OCI-M2 (cell line): Measurements from ENCODE around the gene TMEM181.
"Not testable (repeated sequence)": the region's sequence is repeated elsewhere in the genome, so short reads cannot be mapped to it uniquely, and the experiment has no call there.

ENCODE experiments used
- DNase-seq: peaks from one replicate; lab custom pipeline; 2025; ENCODE audit not compliant: unreplicated experiment; lab: John Stamatoyannopoulos, UW

Gene TMEM181

DNA sequence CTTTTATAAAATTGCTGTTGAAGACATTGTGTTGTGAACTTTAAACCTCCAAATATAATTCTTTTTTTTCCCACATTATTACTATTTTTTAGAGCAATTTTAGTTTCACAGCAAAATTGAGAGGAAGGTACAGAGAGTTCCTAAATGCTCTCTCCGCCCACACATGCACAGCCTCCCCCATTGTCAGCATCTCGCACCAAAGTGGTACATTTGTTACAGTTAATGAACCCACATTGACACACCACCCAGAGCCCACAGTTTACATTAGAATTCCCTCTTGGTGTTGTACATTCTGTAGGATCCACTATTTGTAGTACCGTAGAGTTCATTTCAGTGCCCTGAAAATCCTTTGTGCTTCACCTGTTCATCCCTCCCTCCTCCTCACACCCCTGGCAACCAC, 33.8 kb downstream of the TMEM181 start:
- no peak for DNase-seq

DNA sequence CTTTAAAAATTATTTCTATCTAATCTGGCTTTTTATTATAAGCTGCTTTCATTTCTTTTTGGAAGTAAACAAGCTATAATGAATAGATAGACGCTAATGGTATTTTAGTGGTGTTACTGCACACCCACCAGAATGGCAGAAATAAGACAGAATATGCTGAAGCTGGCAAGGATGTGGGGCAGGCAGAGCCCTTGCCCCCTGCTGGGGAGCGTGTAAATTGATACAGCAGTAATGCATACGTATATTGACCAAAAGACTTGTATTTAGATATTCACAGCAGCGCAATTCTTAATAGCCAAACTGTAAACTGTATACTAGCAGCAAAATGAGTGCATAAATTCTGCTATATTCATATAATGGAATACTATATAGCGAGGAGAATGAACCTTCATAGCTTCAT, 35.3 kb downstream of the TMEM181 start:
- no peak for DNase-seq

DNA sequence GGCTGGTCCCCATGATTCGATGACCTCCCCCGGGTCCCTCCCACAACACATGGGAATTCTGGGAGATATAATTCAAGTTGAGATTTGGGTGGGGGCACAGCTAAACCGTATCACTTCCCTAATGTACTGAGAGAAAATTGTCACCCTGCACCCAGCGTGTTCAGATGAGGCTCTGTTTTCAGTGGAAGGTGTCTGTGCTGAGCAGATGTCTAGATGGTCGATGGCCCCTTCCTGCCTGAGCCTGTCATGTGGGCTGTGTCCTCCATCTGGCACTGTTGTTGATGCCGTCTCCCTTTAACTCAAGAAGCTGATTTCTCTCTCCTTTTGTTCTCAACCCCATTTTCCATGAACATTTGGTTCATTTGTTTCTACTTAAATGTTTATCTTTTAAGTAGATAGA, 37.0 kb downstream of the TMEM181 start:
- DNase-seq, result no peak

DNA sequence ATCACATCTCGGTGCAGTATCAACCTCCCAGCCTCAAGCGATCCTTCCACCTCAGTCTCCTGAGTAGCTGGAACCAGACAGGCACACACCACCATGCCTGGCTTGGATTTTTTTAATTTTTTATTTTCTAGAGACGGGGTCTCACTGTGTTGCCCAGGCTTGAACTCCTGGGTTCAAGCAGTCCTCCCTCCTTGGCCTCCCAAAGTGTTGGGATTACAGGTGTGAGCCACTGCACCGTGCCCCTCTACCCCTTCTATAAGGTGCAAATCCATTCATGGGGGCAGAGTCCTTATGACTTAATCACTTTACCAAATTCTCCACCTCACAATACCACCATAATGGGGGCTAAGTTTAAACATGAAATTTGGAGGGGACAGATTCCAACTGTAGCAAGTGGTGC, 37.7 kb downstream of the TMEM181 start:
- DNase-seq, result no peak

DNA sequence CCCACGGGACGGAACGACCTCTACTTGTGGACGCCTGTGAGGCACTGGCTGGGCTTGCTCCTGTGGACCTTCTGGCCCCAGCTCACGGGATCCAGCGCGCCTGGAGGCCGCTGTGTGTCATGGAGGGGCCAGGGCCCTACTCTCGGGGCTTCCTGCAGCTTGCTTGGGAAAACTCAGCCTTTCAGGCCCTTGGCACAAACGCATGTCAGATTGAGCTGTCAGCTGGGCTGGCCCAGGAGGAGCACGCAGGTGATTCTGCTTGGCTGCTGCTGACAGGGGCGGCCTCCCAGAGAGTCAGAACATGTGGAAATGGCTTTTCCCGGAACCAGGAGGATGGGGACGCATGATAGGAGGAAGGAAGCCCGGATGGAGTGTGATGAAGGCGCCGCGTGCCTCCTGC, 39.7 kb downstream of the TMEM181 start:
- no peak for DNase-seq

DNA sequence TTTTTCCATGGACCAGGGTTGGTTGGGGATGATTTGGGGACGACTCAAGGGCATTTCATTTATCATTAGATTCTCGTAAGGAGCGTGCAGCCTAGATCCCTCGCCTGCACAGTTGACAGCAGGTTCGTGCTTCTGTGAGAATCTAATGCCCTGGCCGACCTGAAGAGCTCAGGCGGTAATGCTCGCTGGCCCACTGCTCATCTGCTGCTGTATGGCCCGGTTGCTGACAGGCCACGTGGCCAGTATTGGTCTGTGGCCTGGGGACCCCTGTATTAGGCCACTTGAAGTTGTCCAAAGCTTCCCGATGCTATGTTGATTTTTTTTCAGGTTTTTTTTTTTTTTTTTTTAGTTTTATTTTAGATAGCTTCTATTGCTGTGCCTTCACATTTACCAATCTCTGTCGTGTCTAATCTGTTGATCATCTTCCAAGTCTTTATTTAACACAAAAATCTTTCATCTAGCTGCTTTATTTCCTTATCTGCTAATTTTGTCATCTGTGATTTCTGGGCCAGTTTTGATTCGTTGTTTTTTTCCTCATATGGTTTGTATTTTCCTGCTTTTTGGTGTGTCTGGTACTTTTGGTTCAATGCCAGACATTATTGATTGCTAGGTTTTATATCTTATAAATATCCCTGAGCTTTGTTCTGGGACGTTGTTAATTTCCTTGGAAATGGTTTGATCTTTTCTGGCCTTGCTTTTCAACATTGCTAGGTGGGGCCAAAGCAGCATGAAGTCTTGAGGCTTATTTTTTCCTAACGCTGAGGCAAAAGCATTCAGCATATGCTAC, 43.6 kb downstream of the TMEM181 start:
- DNase-seq, result no peak

DNA sequence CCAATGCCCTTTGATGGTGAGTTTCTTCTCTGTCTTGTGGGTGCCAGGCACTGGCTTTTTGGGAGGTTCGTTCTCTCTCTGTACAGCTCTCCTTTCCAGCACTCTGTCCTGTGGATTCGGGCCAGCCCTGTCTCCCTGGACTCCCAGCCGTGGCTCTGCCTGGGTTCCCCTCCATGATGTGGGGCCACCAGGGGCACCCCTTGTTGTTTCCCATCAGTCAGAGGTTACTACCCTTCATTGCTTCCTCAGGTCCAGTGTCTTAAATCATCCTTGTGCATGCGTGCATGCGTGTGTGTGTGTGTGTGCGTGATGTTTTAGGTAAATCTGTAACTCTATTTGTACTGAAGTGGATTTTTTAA, 44.1 kb downstream of the TMEM181 start:
- DNase-seq, result no peak

DNA sequence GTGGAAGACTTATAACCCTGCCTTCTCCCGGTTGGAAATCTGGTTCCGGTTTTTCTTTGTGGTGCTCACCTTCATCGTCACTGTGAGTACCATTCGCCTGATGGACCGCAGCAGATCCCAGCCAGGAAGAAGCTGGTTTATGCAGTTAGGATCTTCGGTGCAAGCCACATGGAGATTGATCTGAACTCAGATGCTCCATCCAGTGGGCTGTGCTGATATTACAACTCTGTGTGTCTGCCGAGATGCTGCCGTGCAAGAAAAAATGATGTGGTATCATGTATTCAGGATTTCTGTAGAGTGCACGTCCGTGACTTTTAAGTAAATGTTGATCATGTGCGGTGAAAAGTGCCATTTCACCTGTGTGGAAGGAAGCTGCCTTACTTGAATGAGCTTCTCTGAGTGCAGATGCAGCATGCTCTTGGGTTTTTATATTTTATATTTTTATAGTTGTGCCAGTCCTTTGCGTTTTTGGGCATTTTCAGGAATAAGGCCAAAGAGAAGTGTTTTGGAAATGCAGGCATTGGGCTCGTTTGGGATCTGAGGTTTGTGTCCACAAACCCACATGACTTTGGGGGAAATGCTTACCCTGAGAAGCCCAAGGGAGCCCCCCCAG, 45.5 kb downstream of the TMEM181 start:
- DNase-seq, result no peak

DNA sequence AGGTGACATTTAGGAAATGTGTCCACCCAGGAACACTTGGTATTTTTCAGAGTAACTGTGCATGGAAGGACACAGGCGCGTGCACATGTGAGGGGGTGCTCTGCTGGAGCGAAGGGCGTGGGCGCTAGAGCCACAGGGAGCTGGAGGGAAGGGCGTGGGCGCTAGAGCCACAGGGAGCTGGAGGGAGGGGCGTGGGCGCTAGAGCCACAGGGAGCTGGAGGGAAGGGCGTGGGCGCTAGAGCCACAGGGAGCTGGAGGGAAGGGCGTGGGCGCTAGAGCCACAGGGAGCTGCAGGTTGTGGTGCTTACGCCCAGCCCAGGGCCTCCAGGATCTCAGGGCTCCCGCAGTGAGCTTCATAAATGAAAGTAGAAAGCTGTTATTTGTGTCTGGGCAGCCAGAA, 46.1 kb downstream of the TMEM181 start:
- not testable (repeated sequence) for DNase-seq

DNA sequence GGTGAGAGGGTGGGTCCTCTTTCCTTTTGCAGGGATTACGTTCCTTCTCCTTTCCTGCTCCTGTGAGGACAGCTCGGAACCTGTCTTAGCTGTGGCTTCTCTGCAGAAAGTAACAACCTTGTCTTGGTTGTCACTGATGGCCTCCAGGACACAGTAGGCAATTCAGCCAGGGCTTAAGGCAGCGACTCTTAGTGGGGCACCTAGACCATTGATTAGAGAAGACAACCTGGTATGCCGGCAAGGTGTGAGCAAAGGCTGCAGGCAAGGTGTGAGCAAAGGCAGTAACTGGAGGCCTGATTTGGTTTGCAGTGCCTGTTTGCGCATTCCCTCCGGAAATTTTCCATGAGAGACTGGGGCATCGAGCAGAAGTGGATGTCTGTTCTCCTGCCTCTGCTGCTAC, 47.0 kb downstream of the TMEM181 start:
- DNase-seq, result no peak

DNA sequence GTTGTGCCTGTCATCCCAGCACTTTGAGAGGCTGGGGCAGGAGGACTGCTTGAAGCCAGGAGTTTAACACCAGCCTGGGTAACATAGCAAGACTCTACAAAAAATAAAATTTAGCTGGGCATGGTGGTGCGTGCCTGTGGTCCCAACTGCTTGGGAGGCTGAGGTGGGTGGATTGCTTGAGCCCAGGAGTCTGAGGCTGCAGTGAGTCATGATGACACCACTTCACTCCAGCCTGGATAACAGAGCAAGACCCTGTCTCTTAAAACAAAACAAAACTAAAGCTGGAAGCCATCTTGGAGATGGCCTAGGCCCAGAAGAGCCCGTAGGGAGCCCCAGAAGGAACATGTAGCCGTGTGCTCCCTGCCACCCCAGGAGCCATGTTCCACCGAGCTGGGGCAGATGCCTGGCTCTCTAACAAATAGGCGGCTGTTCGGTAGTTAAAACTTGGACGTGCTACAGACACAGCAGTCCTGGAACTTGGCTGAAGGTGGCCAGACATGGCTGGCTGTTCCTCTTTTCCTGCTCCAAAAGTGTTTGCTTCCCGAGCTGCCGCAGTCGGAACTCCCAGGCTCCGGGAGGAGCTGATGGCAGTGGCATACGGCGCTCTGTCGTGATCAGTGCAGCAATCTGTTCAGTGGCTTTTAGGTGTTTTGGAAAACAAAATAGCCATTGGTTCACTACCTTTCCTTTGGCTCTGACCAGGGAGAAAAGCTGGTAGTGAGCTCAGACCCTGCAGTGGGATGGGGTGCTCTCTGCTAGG, 47.7 kb downstream of the TMEM181 start:
- DNase-seq, result no peak

DNA sequence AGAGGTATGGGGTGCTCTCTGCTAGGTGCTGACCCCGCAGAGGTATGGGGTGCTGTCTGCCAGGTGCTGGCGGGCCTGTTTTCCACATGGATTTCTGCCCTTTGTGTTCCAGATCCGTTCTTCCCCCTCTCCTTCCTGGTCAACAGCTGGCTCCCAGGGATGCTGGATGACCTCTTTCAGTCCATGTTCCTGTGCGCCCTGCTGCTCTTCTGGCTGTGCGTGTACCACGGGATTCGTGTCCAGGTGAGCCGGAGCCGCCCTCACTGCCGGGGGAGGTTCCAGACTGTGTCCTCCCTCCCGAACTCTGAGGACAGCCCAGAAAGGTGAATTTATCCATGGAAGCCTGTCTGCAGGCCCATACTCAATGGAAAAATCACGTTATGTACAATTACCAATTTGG, 48.3 kb downstream of the TMEM181 start:
- DNase-seq, result no peak

DNA sequence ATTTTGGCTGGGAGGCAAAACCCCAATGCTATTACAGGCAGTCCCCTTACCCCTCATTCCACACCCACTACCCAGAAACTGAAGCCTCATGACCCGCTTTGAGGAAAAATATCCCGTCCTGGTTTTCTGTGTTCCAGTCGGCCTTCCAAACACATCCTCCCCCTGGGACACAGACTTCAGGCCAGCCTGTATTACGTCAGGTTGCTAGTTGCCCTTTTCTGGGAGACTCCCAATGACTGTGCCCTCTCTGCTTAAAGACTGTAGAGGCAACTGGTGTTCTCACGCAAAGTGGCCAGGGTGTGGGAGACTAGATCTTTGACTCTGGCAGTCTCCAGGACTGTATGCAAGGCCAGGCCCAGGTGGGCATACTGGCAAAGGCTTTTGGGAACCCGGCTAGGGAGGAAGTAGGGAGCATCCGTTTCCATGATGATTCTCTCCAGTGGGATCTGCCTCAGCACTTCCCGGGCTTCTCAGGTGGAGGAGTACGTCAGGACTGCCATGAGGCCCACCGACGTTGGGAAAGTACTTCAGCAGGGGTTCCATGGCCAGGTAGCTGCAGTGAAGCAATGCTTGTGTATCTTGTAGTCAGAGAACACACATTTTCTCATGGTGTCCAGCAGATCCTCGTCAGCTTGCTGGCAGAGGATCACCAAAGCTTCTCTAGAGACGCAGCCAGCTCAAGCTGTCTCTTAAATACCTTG, 49.7 kb downstream of the TMEM181 start:
- no peak for DNase-seq

DNA sequence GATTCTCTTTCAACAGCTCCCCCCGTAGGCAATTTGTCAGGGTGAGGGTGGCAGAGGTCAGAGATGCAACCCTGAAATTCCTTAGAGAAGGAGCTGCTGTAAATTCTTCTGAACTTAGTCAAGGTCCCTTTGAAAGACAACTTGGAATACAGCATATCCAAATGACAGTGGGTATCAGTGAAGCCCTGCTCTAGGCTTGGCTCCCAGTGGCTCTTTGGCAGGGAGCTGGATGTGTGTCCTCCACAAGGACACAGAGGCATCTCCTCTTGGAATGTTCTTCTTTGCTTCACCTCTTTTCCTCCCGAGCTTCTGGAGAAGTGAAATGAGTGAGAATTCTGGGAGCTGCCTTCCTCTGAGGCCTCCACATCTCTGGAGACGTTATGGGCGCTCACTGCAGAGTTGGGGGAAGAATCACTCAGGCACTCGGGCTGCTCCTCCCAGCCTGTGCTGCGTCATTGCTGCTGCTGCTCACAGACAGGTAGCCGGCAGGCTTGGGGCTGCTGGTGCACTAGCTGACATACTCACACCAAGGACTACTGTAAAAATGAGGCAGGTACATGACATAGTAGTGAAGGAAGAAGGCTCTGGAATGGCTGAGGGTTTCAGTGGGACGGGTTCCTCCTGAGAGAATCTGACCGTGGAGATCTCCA, 50.6 kb downstream of the TMEM181 start:
- DNase-seq, result no peak

DNA sequence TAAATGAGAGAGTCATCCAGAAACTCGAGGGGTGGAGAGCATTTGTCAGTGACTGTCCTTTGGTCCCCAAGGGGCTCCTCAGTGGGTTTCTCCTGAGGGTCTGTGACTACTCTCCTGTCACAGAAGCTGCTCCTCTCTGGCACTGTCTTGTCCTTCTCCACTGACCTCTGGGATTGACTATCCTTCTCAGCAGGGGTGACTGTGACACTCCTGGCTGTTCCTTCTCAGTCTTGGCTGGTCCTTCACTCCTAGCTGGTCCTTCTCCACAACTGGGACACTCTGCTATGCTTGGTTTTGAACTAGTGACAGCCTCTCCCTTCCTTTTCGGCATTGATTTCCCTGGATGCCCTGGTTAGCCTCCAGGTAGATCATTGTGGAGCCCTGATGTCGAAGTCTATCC, 51.1 kb downstream of the TMEM181 start:
- no peak for DNase-seq

DNA sequence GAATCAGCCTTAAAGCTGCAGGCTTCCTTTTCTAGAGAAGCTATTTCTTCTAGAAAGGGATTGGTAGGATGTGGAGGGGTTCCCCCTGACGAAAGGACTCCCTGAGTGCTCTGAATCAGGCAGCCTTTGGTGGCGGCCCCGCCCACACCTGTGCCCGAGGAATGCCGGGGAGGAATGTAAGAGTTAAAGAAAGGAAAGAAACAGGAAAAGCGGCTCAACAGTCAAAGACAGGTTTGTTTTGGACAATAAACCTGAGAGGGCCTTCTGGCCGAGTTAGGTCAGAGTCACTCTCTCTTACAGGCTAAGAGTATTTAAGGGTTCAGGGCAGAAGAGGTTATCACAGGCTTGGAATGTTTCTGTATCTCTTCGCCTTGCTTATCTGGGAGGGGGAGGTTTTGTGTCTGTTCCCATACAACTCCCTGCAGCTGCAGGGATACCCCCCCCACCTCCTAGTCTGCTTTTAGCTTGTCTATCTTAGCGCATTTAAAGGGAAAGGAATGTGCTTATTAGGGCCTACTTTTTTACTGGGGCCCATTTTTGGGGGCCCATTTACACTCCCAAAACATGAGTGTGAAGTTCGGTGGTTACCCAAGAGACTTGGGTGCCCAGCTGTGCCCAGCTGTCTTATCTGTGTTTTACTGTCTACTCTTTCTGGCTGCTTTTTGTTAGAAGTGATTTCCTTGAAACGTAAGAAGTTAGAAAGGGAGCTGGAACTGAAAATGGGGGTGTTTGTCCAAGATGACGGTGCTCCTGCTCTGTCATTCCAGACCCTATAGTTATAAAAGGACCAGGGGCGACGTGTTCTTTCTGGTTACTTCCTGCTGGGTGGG, 51.9 kb downstream of the TMEM181 start:
- no peak for DNase-seq

DNA sequence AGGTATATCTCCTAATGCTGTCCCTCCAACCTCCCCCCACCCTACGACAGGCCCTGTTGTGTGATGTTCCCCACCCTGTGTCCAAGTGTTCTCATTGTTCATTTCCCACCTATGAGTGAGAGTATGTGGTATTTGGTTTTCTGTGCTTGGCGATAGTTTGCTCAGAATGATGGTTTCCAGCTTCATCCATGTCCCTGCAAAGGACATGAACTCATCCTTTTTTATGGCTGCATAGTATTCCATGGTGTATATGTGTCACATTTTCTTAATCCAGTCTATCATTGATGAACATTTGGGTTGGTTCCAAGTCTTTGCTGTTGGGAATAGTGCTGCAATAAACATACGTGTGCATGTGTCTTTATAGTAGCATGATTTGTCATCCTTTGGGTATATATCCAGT, 54.7 kb downstream of the TMEM181 start:
- not testable (repeated sequence) for DNase-seq

DNA sequence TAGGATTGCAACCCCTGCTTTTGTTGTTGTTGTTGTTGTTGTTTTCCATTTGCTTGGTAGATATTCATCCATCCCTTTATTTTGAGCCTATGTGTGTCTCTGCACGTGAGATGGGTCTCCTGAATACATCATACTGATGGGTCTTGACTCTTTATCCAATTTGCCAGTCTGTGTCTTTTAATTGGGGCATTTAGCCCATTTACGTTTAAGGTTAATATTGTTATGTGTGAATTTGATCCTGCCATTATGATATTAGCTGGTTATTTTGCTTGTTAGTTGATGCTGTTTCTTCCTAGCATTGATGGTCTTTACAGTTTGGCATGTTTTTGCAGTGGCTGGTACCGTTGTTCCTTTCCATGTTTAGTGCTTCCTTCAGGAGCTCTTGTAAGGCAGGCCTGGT, 58.4 kb downstream of the TMEM181 start:
- DNase-seq, result not testable (repeated sequence)

DNA sequence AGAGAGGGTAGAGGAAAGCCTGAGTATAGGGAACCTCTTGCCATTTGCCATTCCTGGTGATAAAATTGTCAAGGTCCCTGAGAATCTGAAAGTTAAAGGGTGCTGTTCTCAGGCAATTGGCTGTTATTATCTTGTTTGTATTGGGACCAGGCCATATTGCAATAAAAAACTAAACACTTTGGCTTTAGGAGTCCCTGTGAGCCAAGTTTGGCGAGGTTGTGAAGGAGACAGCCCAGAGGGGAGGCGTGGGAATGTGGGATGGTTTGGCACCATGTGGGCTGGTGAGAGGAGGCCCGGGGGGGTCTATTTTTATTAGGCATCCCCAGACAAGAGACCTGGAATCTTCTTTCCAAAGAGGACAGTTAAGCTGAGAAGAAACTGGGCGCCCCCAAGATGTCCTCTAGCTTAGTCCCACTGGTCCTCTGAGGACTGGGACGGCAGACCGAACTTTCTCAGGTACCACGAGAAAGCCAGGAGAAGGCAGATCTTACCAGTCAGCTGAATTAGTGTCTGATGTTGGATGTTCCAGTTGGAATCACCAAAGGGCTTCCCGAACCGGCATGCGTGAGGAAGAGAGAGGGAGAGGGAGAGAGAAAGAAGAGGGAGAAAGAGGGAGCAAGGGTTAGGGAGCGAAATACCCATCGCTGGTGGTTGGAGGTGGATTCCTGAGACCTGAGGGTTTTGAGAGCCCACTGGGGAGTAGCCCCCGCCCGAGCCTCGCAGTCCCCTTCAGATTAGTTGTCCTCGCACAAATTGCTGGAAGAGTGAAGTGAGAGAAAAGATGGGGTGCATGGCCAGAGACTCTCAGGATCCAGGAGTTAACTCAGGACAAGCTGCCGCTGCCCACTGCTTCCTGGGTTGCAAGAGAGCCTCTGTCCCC, 60.3 kb downstream of the TMEM181 start:
- no peak for DNase-seq
